Activated T-cell treated with anti-CD3 and anti-CD28 coated beads for 1 hour (primary cell): ENCODE data around the gene P3R3URF.
"Not testable (repeated sequence)": the region's sequence is repeated elsewhere in the genome, so short reads cannot be mapped to it uniquely, and the experiment has no call there.

Experiments
- DNase-seq: peaks from one replicate; pipeline ENCODE4 v3.0.0-alpha.2; 2020; ENCODE audit warnings: low read depth

Gene P3R3URF

GRCh38 chr1:46176211-46176865, at the start of gene P3R3URF:
TSS of gene P3R3URF (minus strand) at chr1:46176488. CDS start at chr1:46176471, 17 bp downstream.
- DNase-seq, result no peak

GRCh38 chr1:46224966-46225365, 48.7 kb upstream of the P3R3URF start:
- DNase-seq, result no peak

- DNase-seq, result peak; percentile 39
Observed at GRCh38 chr1:46223472-46223943, 47.2 kb upstream of the P3R3URF start.

- not testable (repeated sequence) for DNase-seq
Observed at GRCh38 chr1:46223055-46223454, 46.8 kb upstream of the P3R3URF start.

- no peak for DNase-seq
Observed at GRCh38 chr1:46221749-46222148, 45.5 kb upstream of the P3R3URF start.

GRCh38 chr1:46220808-46221207, 44.5 kb upstream of the P3R3URF start:
- no peak for DNase-seq

- no peak for DNase-seq
Observed at GRCh38 chr1:46219551-46220520, 43.5 kb upstream of the P3R3URF start.

GRCh38 chr1:46218443-46218842, 42.2 kb upstream of the P3R3URF start:
- no peak for DNase-seq

GRCh38 chr1:46215504-46215903, 39.2 kb upstream of the P3R3URF start:
- DNase-seq, result no peak

GRCh38 chr1:46211051-46211450, 34.8 kb upstream of the P3R3URF start:
- DNase-seq, result no peak

GRCh38 chr1:46210561-46210960, 34.3 kb upstream of the P3R3URF start:
- DNase-seq, result no peak

- DNase-seq, result no peak
Observed at GRCh38 chr1:46206399-46206798, 30.1 kb upstream of the P3R3URF start.

- DNase-seq, result no peak
Observed at GRCh38 chr1:46205791-46206190, 29.5 kb upstream of the P3R3URF start.

GRCh38 chr1:46205141-46205540, 28.9 kb upstream of the P3R3URF start:
- DNase-seq, result no peak

GRCh38 chr1:46204406-46204742, 28.1 kb upstream of the P3R3URF start:
- DNase-seq, result no peak

- DNase-seq, result no peak
Observed at GRCh38 chr1:46203738-46204405, 27.6 kb upstream of the P3R3URF start.

GRCh38 chr1:46199233-46199749, 23.0 kb upstream of the P3R3URF start:
- DNase-seq, result no peak

GRCh38 chr1:46197964-46198811, 21.9 kb upstream of the P3R3URF start, which contains the start of gene POMGNT1:
TSS of gene POMGNT1 (minus strand) at chr1:46198434. CDS start at chr1:46197821, 613 bp downstream.
- peak; percentile 64 for DNase-seq

GRCh38 chr1:46197560-46197963, 21.3 kb upstream of the P3R3URF start:
- DNase-seq, result no peak

GRCh38 chr1:46196609-46197008, 20.3 kb upstream of the P3R3URF start:
- DNase-seq, result no peak

GRCh38 chr1:46194641-46195193, 18.4 kb upstream of the P3R3URF start:
- no peak for DNase-seq
